ENCODE results near the gene ATP6V0A4. TPM values are rescaled to one million over a fixed set of nuclear protein-coding genes. Genes with fewer than 3 reads are reported as not detected.

ATP6V0A4 gene
- 0.14 to 0.27 TPM (median 0.18 TPM) in 5 replicates for total RNA-seq (2022; extraction: Qiagen RNA extraction)

DNA sequence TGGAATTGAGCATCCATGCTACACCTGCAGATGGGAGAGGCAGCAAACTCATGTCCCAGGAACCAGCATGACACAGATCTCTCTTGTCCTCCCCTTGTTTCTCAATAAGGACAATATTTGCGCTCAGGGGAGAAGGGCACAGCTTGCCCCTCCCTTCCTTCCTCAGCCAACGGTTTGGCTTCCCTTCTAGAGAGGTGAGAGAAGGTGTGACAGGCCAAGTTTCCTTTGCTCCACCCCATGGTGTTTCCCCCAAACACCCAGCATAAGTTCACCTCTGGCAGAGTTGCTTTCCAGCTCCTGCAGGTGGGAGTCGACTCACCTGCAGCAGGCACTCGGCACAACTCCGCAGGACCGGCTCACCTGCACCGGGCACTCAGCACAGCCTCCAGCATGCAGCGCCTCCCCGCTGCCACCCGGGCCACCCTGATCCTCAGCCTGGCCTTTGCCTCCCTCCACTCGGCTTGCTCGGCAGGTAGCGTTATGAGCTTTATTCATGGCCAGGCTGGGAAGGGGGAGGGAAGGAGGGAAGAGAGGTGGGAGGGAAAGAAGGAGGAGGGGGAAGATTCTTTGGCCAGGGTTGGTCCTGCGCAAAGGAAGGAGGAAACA lies at the start of gene ATP6V0A4, which contains the start of gene TMEM213:
Gene ATP6V0A4, minus strand, starts transcription at position 482 of the 606 bp plus-strand sequence. CDS start 26,949 bp downstream, outside the sequence.
Gene TMEM213, plus strand, starts transcription at position 280 of the 606 bp plus-strand sequence. Its CDS starts 111 bp downstream, at position 391.

DNA sequence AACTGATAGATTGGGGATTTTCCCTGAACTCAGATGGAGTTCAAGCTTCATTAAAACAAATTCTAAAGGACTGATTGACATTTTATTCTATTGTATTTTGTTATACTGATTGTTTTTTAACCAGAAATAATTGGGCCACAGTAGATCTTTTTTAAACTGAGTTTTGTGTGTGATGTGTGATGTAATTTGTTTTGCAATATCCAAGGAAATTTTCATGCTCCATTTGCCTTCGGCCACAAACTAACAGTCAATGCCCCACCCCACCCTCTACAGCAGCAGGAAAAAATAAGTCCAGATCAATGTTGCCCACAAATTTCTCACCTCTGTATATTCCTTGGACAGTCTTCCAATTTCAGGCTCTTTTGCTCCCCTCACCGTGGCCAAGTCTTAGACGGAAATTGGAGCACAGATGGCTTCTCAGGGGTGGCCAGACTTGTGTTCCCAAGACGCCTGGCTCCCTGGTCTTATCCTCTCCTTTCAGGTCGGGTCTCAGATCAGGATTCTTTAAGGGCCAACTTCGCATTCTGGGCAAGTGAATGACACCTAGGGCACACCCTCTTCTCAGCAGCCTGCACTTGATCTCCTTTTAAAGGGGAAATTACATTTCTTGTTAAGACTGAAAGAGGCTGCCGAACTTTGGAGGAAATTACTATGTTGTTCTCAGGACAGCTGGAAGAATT lies 97.0 kb downstream of the ATP6V0A4 start, which contains the start of gene SVOPL:
Gene SVOPL, minus strand, starts transcription at position 506 of the 680 bp plus-strand sequence. CDS start 22,317 bp downstream, outside the sequence.

Other genes starting within 250 kb of the ATP6V0A4 start
- not detected in 5 replicates for gene SVOPL, start 96.8 kb downstream of the ATP6V0A4 start, total RNA-seq (2022; extraction: Qiagen RNA extraction)
- gene TMEM213, start 202 bp downstream of the ATP6V0A4 start, total RNA-seq (2022; extraction: Qiagen RNA extraction), result not detected in 5 replicates
- gene KIAA1549, start 183.2 kb upstream of the ATP6V0A4 start, total RNA-seq (2022; extraction: Qiagen RNA extraction), result 4.7 to 6.7 TPM (median 5.8 TPM) in 5 replicates
- 3.9 to 8.3 TPM (median 6.4 TPM) in 5 replicates for gene ZC3HAV1L, start 237.8 kb upstream of the ATP6V0A4 start, total RNA-seq (2022; extraction: Qiagen RNA extraction)